Caco-2 (cell line): ENCODE data around the gene CHSY1. TPM values are rescaled to one million over a fixed set of nuclear protein-coding genes. Genes with fewer than 3 reads are reported as not detected.

Experiments
- BruUV-seq: library from RNA; stranded (reverse); fragments of 400-500 nt; replicated peaks from 2 replicates; lab custom pipeline; 2021; lab: Mats Ljungman, UMichigan
- CTCF ChIA-PET: fragments of 300-600 bp; sonication (Branson Sonifier 250); formaldehyde crosslinking; loops from one replicate; lab custom pipeline; 2022; ENCODE audit warnings: antibody characterized with exemption; lab: Charles Lee
- POLR2A ChIA-PET: fragments of 300-600 bp; sonication (Branson Sonifier 250); formaldehyde crosslinking; loops from one replicate; lab custom pipeline; 2022; ENCODE audit warnings: antibody characterized with exemption; lab: Charles Lee
- DNase-seq, 2 experiments: peaks; one replicate each; pipeline versions ENCODE4 v3.0.0 to v3.0.0-alpha.2; 2020 to 2022
- H3K27me3 ChIP-seq: replicated peaks from 2 replicates; pipeline ENCODE4 v1.6.0; 2011; ENCODE audit warnings: low read length; ENCODE audit not compliant: control insufficient read depth, insufficient read depth
- H3K36me3 ChIP-seq: 2 replicates; pipeline ENCODE4 v1.5.1; 2011; ENCODE audit warnings: low read length; ENCODE audit not compliant: control insufficient read depth, insufficient read depth
- H3K4me1 ChIP-seq: fragments of 250-450 bp; sonication (Bioruptor Pico); 2 replicates; pipeline ENCODE4 v1.5.1; 2020; ENCODE audit warnings: mild to moderate bottlenecking
- H3K4me3 ChIP-seq: 2 replicates; pipeline ENCODE4 v1.5.1; 2011; ENCODE audit warnings: low read depth, mild to moderate bottlenecking, control low read depth, low read length
- H3K9me3 ChIP-seq: fragments of 250-450 bp; sonication (Bioruptor Pico); 2 replicates; pipeline ENCODE4 v1.5.1; 2020; ENCODE audit warnings: mild to moderate bottlenecking, moderate library complexity
- H3K27ac Mint-ChIP-seq: one replicate; pipeline ENCODE4 v1.8.0; 2022; ENCODE audit warnings: mixed read lengths; ENCODE audit not compliant: unreplicated experiment
- H3K27me3 Mint-ChIP-seq: one replicate; pipeline ENCODE4 v1.8.0; 2022; ENCODE audit warnings: mixed read lengths; ENCODE audit not compliant: insufficient read depth, unreplicated experiment
- H3K36me3 Mint-ChIP-seq: one replicate; pipeline ENCODE4 v1.8.0; 2022; ENCODE audit warnings: mild to moderate bottlenecking, mixed read lengths; ENCODE audit not compliant: insufficient read depth, unreplicated experiment
- H3K4me1 Mint-ChIP-seq: one replicate; pipeline ENCODE4 v1.8.0; 2022; ENCODE audit warnings: low read depth, mixed read lengths; ENCODE audit not compliant: unreplicated experiment
- H3K4me3 Mint-ChIP-seq: one replicate; pipeline ENCODE4 v1.8.0; 2022; ENCODE audit warnings: mild to moderate bottlenecking, moderate library complexity, mixed read lengths; ENCODE audit not compliant: unreplicated experiment
- H3K9me3 Mint-ChIP-seq: one replicate; pipeline ENCODE4 v1.8.0; 2022; ENCODE audit warnings: mixed read lengths; ENCODE audit not compliant: unreplicated experiment
- intact Hi-C: fragments of 100-400 bp; cut with micrococcal nuclease; formaldehyde crosslinking; loops from one replicate; pipeline ENCODE4 v1.10.0; 2022; ENCODE audit not compliant: unreplicated experiment
- total RNA-seq: library from RNA; stranded (reverse); gene quantifications from 2 replicates; pipeline ENCODE4 v1.2.3, GENCODE V29; 2022
- TF ChIP-seq, protein P1 (sequence below), 2 experiments: fragments of 200-600 bp in 1 of 2; IDR thresholded peaks; 1 replicate in 1 of 2; 2 replicates in 1 of 2; pipeline versions ENCODE4 v1.5.1 to v1.8.0; 2011 to 2022; ENCODE audit warnings: antibody characterized with exemption in 1 of 2, control low read depth in 1 of 2, inconsistent platforms in 1 of 2, low read depth in 1 of 2, low read length in 1 of 2, mild to moderate bottlenecking in 1 of 2, moderate library complexity in 1 of 2; ENCODE audit not compliant: insufficient read depth in 1 of 2, severe bottlenecking in 1 of 2, unreplicated experiment in 1 of 2

The CHSY1 gene
- total RNA-seq, 1 experiment from 2014 or later, result 18.7 TPM

GRCh38 chr15:101264911-101265641 lies 13.2 kb upstream of the CHSY1 start:
- Mint-ChIP-seq H3K9me3 (no peaks in the 10 kb centered on the region), H3K4me1 (no peaks in the 10 kb centered on the region), H3K27me3 (peaks cover 2% of the 10 kb centered on the region), H3K4me3 (no peak overlapping the region), H3K36me3 (peaks cover 17% of the 10 kb centered on the region), H3K27ac (no peak overlapping the region)
- no peaks in the 10 kb centered on the region for H3K9me3 ChIP-seq
- intact Hi-C loops, result no loop called here
- no peak for DNase-seq
- TF ChIP-seq, protein P1, sequence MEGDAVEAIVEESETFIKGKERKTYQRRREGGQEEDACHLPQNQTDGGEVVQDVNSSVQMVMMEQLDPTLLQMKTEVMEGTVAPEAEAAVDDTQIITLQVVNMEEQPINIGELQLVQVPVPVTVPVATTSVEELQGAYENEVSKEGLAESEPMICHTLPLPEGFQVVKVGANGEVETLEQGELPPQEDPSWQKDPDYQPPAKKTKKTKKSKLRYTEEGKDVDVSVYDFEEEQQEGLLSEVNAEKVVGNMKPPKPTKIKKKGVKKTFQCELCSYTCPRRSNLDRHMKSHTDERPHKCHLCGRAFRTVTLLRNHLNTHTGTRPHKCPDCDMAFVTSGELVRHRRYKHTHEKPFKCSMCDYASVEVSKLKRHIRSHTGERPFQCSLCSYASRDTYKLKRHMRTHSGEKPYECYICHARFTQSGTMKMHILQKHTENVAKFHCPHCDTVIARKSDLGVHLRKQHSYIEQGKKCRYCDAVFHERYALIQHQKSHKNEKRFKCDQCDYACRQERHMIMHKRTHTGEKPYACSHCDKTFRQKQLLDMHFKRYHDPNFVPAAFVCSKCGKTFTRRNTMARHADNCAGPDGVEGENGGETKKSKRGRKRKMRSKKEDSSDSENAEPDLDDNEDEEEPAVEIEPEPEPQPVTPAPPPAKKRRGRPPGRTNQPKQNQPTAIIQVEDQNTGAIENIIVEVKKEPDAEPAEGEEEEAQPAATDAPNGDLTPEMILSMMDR (IDR thresholded peaks at IDR 0.05; ENCODE audit: insufficient read depth in 1 of 2, low read depth in 1 of 2, low read length in 1 of 2, severe bottlenecking in 1 of 2, unreplicated experiment in 1 of 2), result no peak
- ChIA-PET POLR2A (no interaction called here), CTCF (no interaction called here)
- no peaks in the 10 kb centered on the region for H3K27me3 ChIP-seq
- H3K4me3 ChIP-seq, result no peak overlapping the region
- H3K36me3 ChIP-seq, result no peaks in the 10 kb centered on the region
- H3K4me1 ChIP-seq, result no peaks in the 10 kb centered on the region
- BruUV-seq, result no TSS peak

DNA sequence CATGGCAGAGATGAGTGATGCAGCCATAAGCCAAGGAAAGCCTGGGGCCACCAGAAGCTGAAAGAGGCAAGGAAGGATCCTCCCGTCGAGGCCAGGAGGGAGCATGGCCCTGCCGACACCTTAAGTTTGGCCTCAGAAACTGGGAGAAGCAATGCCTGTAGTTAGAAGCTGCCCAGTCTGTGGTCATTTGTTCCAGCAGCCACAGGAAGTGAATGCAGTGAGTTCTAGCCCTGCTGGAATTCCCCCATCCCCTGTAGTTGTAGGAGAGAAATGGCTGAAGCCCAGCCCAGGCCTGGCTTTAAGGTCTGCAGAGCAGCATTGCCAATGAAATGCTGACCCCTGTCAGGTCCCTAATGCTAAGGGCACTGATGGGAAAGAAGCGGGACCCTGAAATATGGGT lies 12.2 kb upstream of the CHSY1 start:
- H3K4me1 ChIP-seq, result no peaks in the 10 kb centered on the region
- intact Hi-C loops, result no loop called here
- Mint-ChIP-seq H3K4me1 (no peaks in the 10 kb centered on the region), H3K9me3 (no peaks in the 10 kb centered on the region), H3K36me3 (peaks cover 13% of the 10 kb centered on the region), H3K27me3 (peaks cover 2% of the 10 kb centered on the region), H3K4me3 (no peak overlapping the region), H3K27ac (no peak overlapping the region)
- no peaks in the 10 kb centered on the region for H3K27me3 ChIP-seq
- no peaks in the 10 kb centered on the region for H3K36me3 ChIP-seq
- POLR2A ChIA-PET, result interaction anchor here (0.5 to 0.6 kb wide), 2 partner anchors 12 kb away, joined by 3 to 7 read pairs; partner anchors contain the start of gene CHSY1
- CTCF ChIA-PET, result no interaction called here
- no peak for DNase-seq
- H3K4me3 ChIP-seq, result no peak overlapping the region
- BruUV-seq, result no TSS peak
- no peaks in the 10 kb centered on the region for H3K9me3 ChIP-seq
- TF ChIP-seq, protein P1 (IDR thresholded peaks at IDR 0.05; ENCODE audit: insufficient read depth in 1 of 2, low read depth in 1 of 2, low read length in 1 of 2, severe bottlenecking in 1 of 2, unreplicated experiment in 1 of 2), result no peak

DNA sequence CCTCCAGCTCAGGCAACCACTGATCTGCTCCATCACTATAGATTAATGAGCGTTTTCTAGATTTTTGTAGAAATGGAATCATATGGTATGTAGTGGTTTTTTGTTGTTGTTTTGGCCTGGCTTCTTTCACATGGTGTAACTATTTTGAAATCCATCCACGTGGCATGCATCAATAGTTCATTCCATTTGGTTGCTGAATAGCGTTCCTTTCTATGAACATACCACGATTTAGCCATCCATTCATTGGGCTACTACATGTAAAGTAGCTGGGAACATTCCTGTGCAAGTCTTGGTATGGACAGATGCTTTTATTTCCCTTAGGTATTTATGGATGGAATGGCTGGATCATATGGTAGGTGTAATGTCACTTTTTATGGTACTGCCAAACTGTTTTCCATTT lies 10.7 kb upstream of the CHSY1 start:
- CTCF ChIA-PET, result no interaction called here

More for the DNA sequence above, 10.7 kb upstream of the CHSY1 start:
- H3K27me3 ChIP-seq, result no peaks in the 10 kb centered on the region
- no TSS peak for BruUV-seq
- Mint-ChIP-seq H3K36me3 (peaks cover 12% of the 10 kb centered on the region), H3K9me3 (no peaks in the 10 kb centered on the region), H3K27ac (no peak overlapping the region), H3K27me3 (peaks cover 2% of the 10 kb centered on the region), H3K4me1 (no peaks in the 10 kb centered on the region), H3K4me3 (no peak overlapping the region)
- H3K36me3 ChIP-seq, result no peaks in the 10 kb centered on the region
- POLR2A ChIA-PET, result no interaction called here
- no peak overlapping the region for H3K4me3 ChIP-seq
- H3K4me1 ChIP-seq, result no peaks in the 10 kb centered on the region
- intact Hi-C loops, result no loop called here
- TF ChIP-seq, protein P1 (IDR thresholded peaks at IDR 0.05; ENCODE audit: insufficient read depth in 1 of 2, low read depth in 1 of 2, low read length in 1 of 2, severe bottlenecking in 1 of 2, unreplicated experiment in 1 of 2), result no peak
- no peaks in the 10 kb centered on the region for H3K9me3 ChIP-seq
- no peak for DNase-seq
